B cell (primary cell): ENCODE results near the gene MT1B. TPM values are rescaled to one million over a fixed set of nuclear protein-coding genes. Genes with fewer than 3 reads are reported as not detected.

Experiments used
- ATAC-seq: fragments of 200-7000 bp; cut with Tn5 transposase; one replicate; pipeline ENCODE4 v1.10.0; 2021; ENCODE audit warnings: low read depth, mild to moderate bottlenecking, moderate number of reproducible peaks, moderate library complexity
- CTCF ChIA-PET: fragments of 350-600 bp; sonication (Branson Sonifier 250); formaldehyde crosslinking; loops from one replicate; lab custom pipeline; 2021; ENCODE audit warnings: antibody characterized with exemption, inconsistent platforms; lab: Charles Lee
- POLR2A ChIA-PET: fragments of 350-600 bp; sonication (Branson Sonifier 250); formaldehyde crosslinking; loops from one replicate; lab custom pipeline; 2021; ENCODE audit warnings: antibody characterized with exemption; lab: Charles Lee
- DNase-seq: peaks from one replicate; pipeline ENCODE4 v3.0.0; 2013
- H2AFZ ChIP-seq: 2 replicates; pipeline ENCODE4 v1.6.1; 2012; ENCODE audit warnings: mild to moderate bottlenecking, low read depth, low read length; ENCODE audit not compliant: insufficient read depth, poor library complexity, severe bottlenecking
- H3K27ac ChIP-seq, 2 donors: 1 replicate in 1 of 2; 2 replicates in 1 of 2; pipeline ENCODE4 v1.5.1; 2012 to 2013; ENCODE audit warnings: low read length in 2 of 2, mild to moderate bottlenecking in 2 of 2, moderate library complexity in 1 of 2
- H3K27me3 ChIP-seq, 4 experiments: fragments of 200-600 bp in 1 of 4; sonication (generic) in 1 of 4; replicated peaks in 1 of 4; 1 replicate in 2 of 4; 2 replicates in 2 of 4; pipeline versions ENCODE4 v1.6.1 to v1.7.0; 2013 to 2016; ENCODE audit warnings: low read length in 3 of 4, mild to moderate bottlenecking in 2 of 4, mixed read lengths in 1 of 4, moderate library complexity in 1 of 4; ENCODE audit not compliant: insufficient read depth in 4 of 4, control insufficient read depth in 3 of 4; ENCODE audit errors: control extremely low read depth in 1 of 4
- H3K36me3 ChIP-seq, 2 experiments: replicated peaks in 1 of 2; 1 replicate in 1 of 2; 2 replicates in 1 of 2; pipeline versions ENCODE4 v1.6.1 to v1.7.1; 2013; ENCODE audit warnings: low read length in 1 of 2; ENCODE audit not compliant: insufficient read depth in 2 of 2, control insufficient read depth in 1 of 2; ENCODE audit errors: control extremely low read depth in 1 of 2, extremely low read depth in 1 of 2
- H3K4me1 ChIP-seq, 2 donors: fragments of 200-600 bp in 1 of 2; sonication (generic) in 1 of 2; 1 replicate in 1 of 2; 2 replicates in 1 of 2; pipeline versions ENCODE4 v1.5.1 to v1.6.1; 2013 to 2017; ENCODE audit warnings: low read length in 2 of 2; ENCODE audit not compliant: control insufficient read depth in 2 of 2, insufficient read depth in 2 of 2
- H3K4me2 ChIP-seq: replicated peaks from 2 replicates; pipeline ENCODE3; 2012; ENCODE audit warnings: mild to moderate bottlenecking, low read depth, low read length; ENCODE audit not compliant: poor library complexity, severe bottlenecking
- H3K4me3 ChIP-seq, 5 experiments: fragments of 200-600 bp in 1 of 5; sonication (generic) in 1 of 5; 1 replicate in 3 of 5; 2 replicates in 2 of 5; pipeline versions ENCODE4 v1.5.1 to v1.7.0; 2011 to 2016; ENCODE audit warnings: low read length in 4 of 5, mild to moderate bottlenecking in 4 of 5, low read depth in 2 of 5, control low read depth in 1 of 5, moderate library complexity in 1 of 5; ENCODE audit not compliant: insufficient read depth in 1 of 5; ENCODE audit errors: control extremely low read depth in 1 of 5, extremely low read depth in 1 of 5
- H3K79me2 ChIP-seq: fragments of 200-600 bp; sonication (generic); one replicate; pipeline ENCODE4 v1.6.0; 2016; ENCODE audit warnings: low read length; ENCODE audit not compliant: control insufficient read depth, insufficient read depth
- H3K9ac ChIP-seq: fragments of 200-600 bp; sonication (generic); 2 replicates; pipeline ENCODE4 v1.6.1; 2017; ENCODE audit warnings: mild to moderate bottlenecking, low read length, moderate library complexity
- H3K9me3 ChIP-seq, 3 donors: one replicate each; pipeline versions ENCODE4 v1.6.1 to v1.7.1; 2013; ENCODE audit warnings: low read length in 2 of 3; ENCODE audit not compliant: control insufficient read depth in 2 of 3, insufficient read depth in 1 of 3; ENCODE audit errors: control extremely low read depth in 1 of 3
- H4K20me1 ChIP-seq: 2 replicates; pipeline ENCODE4 v1.6.0; 2012; ENCODE audit warnings: mild to moderate bottlenecking, low read length; ENCODE audit not compliant: insufficient read depth, control insufficient read depth, poor library complexity, severe bottlenecking
- H3K27ac Mint-ChIP-seq: one replicate; pipeline ENCODE4 v1.8.0; 2021; ENCODE audit warnings: mixed read lengths
- H3K27me3 Mint-ChIP-seq: one replicate; pipeline ENCODE4 v1.8.0; 2021; ENCODE audit warnings: mixed read lengths
- H3K4me1 Mint-ChIP-seq: one replicate; pipeline ENCODE4 v1.8.0; 2021; ENCODE audit warnings: mixed read lengths
- H3K4me3 Mint-ChIP-seq: one replicate; pipeline ENCODE4 v1.8.0; 2021; ENCODE audit warnings: mixed read lengths
- H3K9me3 Mint-ChIP-seq: one replicate; pipeline ENCODE4 v1.8.0; 2022; ENCODE audit warnings: mixed read lengths; ENCODE audit not compliant: insufficient read depth
- EZH2 ChIP-seq: IDR thresholded peaks from 2 replicates; pipeline ENCODE4 v1.6.1; 2012; ENCODE audit warnings: borderline replicate concordance, low read depth, mild to moderate bottlenecking, moderate library complexity, low read length; ENCODE audit not compliant: insufficient read depth, poor library complexity, severe bottlenecking
- WGBS: methylation state at CpG from one replicate; pipeline ENCODE4 v1.1.5; 2013; ENCODE audit warnings: missing lambda C conversion rate; ENCODE audit not compliant: insufficient coverage; 5-methylcytosine and 5-hydroxymethylcytosine counted together
- intact Hi-C: fragments of 100-400 bp; cut with micrococcal nuclease; formaldehyde crosslinking; loops from one replicate; pipeline ENCODE4 v1.10.0; 2022
- polyA plus RNA-seq: library from polyadenylated mRNA; depleted of rRNA; stranded (reverse); fragments of >200 nt; gene quantifications from 2 replicates; pipeline ENCODE4 v1.2.3, GENCODE V29; 2012
- total RNA-seq, 2 donors: library from RNA; stranded (reverse); fragments of 120-200 nt in 1 of 2; gene quantifications; 1 replicate in 1 of 2; 2 replicates in 1 of 2; pipeline versions ENCODE4 v1.2.3 to v1.2.4, GENCODE V29; 2013 to 2022
- TF ChIP-seq, protein P1 (sequence below): fragments of 200-600 bp; IDR thresholded peaks from one replicate; pipeline ENCODE4 v1.8.0; 2022; ENCODE audit warnings: antibody characterized with exemption, mild to moderate bottlenecking

The MT1B gene
- total and polyA plus RNA-seq, 2 donors (not counting 1 experiment from before 2014, with no cell fraction given) = not detected

DNA sequence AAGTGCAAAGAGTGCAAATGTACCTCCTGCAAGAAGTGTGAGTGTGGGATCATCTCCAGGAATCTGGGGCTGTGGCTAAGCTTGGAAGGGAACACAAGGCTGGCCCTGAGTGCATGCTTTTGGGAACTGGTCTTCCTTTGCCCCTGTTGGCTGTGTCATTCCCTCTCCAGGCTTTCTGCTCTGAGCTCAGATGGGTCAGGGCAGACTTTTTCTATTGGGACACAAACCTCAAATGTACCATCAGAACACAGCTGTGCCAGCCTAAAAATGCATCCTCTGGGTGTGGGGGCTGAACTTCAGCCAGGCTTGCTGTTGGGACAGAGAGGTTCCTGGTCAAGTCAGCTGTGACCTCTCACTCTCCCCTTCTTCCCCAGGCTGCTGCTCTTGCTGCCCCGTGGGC is 914 bp downstream of the MT1B start:
- Mint-ChIP-seq H3K4me1 (peaks cover 17% of the 10 kb centered on the region), H3K27me3 (peaks cover 18% of the 10 kb centered on the region), H3K27ac (no peak overlapping the region), H3K4me3 (no peak overlapping the region), H3K9me3 (no peaks in the 10 kb centered on the region)
- Histone ChIP-seq H2AFZ (no peak overlapping the region), H3K9ac (no peak overlapping the region), H4K20me1 (no peaks in the 10 kb centered on the region), H3K4me2 (no peak overlapping the region), H3K36me3 (no peaks in the 10 kb centered on the region), H3K27me3 (peaks cover 0 to 16% (median 4%) of the 10 kb centered on the region in 4 experiments), H3K27ac (no peak overlapping the region), H3K4me3 (no peak overlapping the region), H3K4me1 (peaks cover 4 to 22% of the 10 kb centered on the region in 2 donors), H3K79me2 (no peaks in the 10 kb centered on the region), H3K9me3 (no peaks in the 10 kb centered on the region)
- 71% methylated on average over 1 of the region's 1 CpG for WGBS
- ATAC-seq (no peak), DNase-seq (no peak)
- ChIA-PET POLR2A (interaction anchor here (0.5 kb wide), 1 partner anchor 920 kb away, joined by 6 read pairs; no protein-coding TSS in a partner anchor), CTCF (interaction anchor here (0.7 to 2.8 kb wide), 2 partner anchors 9 to 50 kb away, joined by 3 to 8 read pairs; no protein-coding TSS in a partner anchor)
- TF ChIP-seq, protein P1, sequence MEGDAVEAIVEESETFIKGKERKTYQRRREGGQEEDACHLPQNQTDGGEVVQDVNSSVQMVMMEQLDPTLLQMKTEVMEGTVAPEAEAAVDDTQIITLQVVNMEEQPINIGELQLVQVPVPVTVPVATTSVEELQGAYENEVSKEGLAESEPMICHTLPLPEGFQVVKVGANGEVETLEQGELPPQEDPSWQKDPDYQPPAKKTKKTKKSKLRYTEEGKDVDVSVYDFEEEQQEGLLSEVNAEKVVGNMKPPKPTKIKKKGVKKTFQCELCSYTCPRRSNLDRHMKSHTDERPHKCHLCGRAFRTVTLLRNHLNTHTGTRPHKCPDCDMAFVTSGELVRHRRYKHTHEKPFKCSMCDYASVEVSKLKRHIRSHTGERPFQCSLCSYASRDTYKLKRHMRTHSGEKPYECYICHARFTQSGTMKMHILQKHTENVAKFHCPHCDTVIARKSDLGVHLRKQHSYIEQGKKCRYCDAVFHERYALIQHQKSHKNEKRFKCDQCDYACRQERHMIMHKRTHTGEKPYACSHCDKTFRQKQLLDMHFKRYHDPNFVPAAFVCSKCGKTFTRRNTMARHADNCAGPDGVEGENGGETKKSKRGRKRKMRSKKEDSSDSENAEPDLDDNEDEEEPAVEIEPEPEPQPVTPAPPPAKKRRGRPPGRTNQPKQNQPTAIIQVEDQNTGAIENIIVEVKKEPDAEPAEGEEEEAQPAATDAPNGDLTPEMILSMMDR = no peak
- TF ChIP-seq EZH2 = no peak
- intact Hi-C loops = no loop called here

DNA sequence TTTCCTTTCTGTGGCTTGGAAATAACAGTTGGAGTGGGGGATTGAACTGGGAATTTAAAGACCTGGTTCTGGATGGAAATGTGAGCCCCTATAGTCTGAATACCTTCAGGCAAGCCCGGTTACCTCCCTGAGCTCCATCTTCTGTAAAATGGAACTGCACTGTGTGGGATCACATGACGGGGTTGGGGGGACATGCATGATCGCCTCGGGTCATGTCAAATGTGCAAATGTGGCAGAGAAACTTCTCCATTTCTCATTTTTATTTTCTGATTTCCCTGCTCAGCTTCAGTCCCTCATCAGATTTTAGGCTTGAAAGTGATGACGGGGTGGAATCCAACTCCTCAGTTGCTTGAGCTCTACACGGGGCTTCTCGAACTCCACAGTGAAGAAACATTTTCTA is 1.5 kb downstream of the MT1B start:
- no peaks in the 10 kb centered on the region for H4K20me1 ChIP-seq
- no peak overlapping the region for H2AFZ ChIP-seq
- no peak overlapping the region for H3K4me3 ChIP-seq
- intact Hi-C loops = no loop called here
- ChIA-PET POLR2A (interaction anchor here (0.5 kb wide), 1 partner anchor 920 kb away, joined by 6 read pairs; no protein-coding TSS in a partner anchor), CTCF (interaction anchor here (2.8 kb wide), 1 partner anchor 9 kb away, joined by 8 read pairs; no protein-coding TSS in a partner anchor)
- peaks cover 7 to 28% of the 10 kb centered on the region in 2 donors for H3K4me1 ChIP-seq
- Mint-ChIP-seq H3K4me3 (peak overlapping the region; percentile 53), H3K9me3 (no peaks in the 10 kb centered on the region), H3K27ac (peak overlapping the region; percentile 6), H3K27me3 (peaks cover 15% of the 10 kb centered on the region), H3K4me1 (peaks cover 21% of the 10 kb centered on the region)
- H3K27ac ChIP-seq = no peak overlapping the region
- TF ChIP-seq EZH2 = no peak
- TF ChIP-seq, protein P1 = no peak
- H3K9me3 ChIP-seq = no peaks in the 10 kb centered on the region
- DNase-seq = peak; percentile 58
- no peak for ATAC-seq
- peaks cover 0 to 12% (median 3%) of the 10 kb centered on the region in 4 experiments for H3K27me3 ChIP-seq
- 50% methylated on average over 1 of the region's 7 CpGs for WGBS
- H3K9ac ChIP-seq = no peak overlapping the region
- H3K36me3 ChIP-seq = no peaks in the 10 kb centered on the region
- no peaks in the 10 kb centered on the region for H3K79me2 ChIP-seq
- no peak overlapping the region for H3K4me2 ChIP-seq
